Progenitor cell of endocrine pancreas (in vitro differentiated cells): ENCODE measurements around the gene STK32A. TPM values are rescaled to one million over a fixed set of nuclear protein-coding genes. Genes with fewer than 3 reads are reported as not detected.

Experiments used
- DNase-seq: peaks from one replicate; pipeline ENCODE4 v3.0.0; 2021; ENCODE audit warnings: low spot score; ENCODE audit not compliant: unreplicated experiment
- H3K27ac Mint-ChIP-seq: 2 replicates; pipeline ENCODE4 v1.8.0; 2021; ENCODE audit warnings: mild to moderate bottlenecking, moderate library complexity, mixed read lengths
- H3K27me3 Mint-ChIP-seq: 2 replicates; pipeline ENCODE4 v1.8.0; 2021; ENCODE audit warnings: mixed read lengths
- H3K36me3 Mint-ChIP-seq: 2 replicates; pipeline ENCODE4 v1.8.0; 2022; ENCODE audit warnings: mixed read lengths; ENCODE audit not compliant: insufficient read depth
- H3K4me1 Mint-ChIP-seq: 2 replicates; pipeline ENCODE4 v1.8.0; 2021; ENCODE audit warnings: low read depth, mixed read lengths
- H3K4me3 Mint-ChIP-seq: 2 replicates; pipeline ENCODE4 v1.8.0; 2021; ENCODE audit warnings: low read depth, mild to moderate bottlenecking, moderate library complexity, mixed read lengths
- H3K9me3 Mint-ChIP-seq: 2 replicates; pipeline ENCODE4 v1.8.0; 2021; ENCODE audit warnings: low read depth, mixed read lengths
- total RNA-seq: library from RNA; stranded (reverse); gene quantifications from 2 replicates; pipeline ENCODE4 v1.2.1, GENCODE V29; 2021
- TF ChIP-seq, protein P1 (sequence below): fragments of 200-600 bp; sonication (generic); IDR thresholded peaks from one replicate; pipeline ENCODE4 v1.5.0; 2021; ENCODE audit warnings: antibody characterized with exemption, mild to moderate bottlenecking; ENCODE audit not compliant: unreplicated experiment

The STK32A gene
- total RNA-seq, 1 donor from 2014 or later = 1.3 TPM

DNA sequence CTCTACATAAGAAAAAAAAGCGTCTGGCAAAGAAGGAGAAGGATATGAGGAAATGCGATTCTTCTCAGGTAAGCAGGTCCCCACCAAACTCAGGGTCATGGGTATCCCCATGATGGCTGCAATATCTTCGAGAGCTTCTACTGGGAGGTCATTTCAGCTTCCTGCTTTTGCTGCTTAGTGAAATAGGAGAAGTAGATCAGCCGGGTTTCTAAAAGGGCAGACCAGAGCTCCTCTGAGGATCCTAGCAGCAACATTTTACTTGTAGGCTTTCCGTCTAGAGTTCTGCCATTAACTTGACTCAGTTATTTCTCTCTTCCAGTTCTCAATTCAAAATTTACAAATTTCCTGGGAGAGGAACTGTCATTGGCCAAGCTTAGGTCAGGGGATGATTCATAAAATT is 140.3 kb downstream of the STK32A start:
- Mint-ChIP-seq H3K9me3 (no peaks in the 10 kb centered on the region), H3K27ac (no peak overlapping the region), H3K4me3 (no peak overlapping the region), H3K4me1 (no peaks in the 10 kb centered on the region), H3K27me3 (no peaks in the 10 kb centered on the region), H3K36me3 (no peaks in the 10 kb centered on the region)
- no peak for DNase-seq
- TF ChIP-seq, protein P1, sequence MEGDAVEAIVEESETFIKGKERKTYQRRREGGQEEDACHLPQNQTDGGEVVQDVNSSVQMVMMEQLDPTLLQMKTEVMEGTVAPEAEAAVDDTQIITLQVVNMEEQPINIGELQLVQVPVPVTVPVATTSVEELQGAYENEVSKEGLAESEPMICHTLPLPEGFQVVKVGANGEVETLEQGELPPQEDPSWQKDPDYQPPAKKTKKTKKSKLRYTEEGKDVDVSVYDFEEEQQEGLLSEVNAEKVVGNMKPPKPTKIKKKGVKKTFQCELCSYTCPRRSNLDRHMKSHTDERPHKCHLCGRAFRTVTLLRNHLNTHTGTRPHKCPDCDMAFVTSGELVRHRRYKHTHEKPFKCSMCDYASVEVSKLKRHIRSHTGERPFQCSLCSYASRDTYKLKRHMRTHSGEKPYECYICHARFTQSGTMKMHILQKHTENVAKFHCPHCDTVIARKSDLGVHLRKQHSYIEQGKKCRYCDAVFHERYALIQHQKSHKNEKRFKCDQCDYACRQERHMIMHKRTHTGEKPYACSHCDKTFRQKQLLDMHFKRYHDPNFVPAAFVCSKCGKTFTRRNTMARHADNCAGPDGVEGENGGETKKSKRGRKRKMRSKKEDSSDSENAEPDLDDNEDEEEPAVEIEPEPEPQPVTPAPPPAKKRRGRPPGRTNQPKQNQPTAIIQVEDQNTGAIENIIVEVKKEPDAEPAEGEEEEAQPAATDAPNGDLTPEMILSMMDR = no peak

DNA sequence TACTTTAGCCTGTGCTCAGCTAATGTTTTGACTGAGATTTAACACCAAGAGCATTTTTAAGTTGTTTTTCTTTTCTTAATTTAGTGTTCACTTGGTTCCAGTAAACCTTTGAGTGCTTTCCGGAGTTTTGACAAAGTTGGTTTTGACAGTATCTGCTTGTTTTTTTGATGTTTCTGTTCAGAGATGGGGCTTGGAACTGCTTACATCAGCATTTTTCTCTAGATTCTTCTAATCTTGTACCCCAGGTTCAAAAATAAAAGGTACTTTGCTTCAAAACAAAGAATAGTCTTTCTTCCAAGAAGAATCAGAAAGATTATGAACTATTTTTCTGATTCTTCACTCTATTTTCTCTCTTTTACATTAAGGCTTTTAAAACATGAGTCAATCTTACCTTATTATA is 142.9 kb downstream of the STK32A start:
- H3K27ac Mint-ChIP-seq = no peak overlapping the region
- H3K36me3 Mint-ChIP-seq = no peaks in the 10 kb centered on the region
- no peak overlapping the region for H3K4me3 Mint-ChIP-seq
- DNase-seq = no peak
- TF ChIP-seq, protein P1 = no peak
- H3K9me3 Mint-ChIP-seq = no peaks in the 10 kb centered on the region
- no peaks in the 10 kb centered on the region for H3K27me3 Mint-ChIP-seq
- H3K4me1 Mint-ChIP-seq = peaks cover 2% of the 10 kb centered on the region

DNA sequence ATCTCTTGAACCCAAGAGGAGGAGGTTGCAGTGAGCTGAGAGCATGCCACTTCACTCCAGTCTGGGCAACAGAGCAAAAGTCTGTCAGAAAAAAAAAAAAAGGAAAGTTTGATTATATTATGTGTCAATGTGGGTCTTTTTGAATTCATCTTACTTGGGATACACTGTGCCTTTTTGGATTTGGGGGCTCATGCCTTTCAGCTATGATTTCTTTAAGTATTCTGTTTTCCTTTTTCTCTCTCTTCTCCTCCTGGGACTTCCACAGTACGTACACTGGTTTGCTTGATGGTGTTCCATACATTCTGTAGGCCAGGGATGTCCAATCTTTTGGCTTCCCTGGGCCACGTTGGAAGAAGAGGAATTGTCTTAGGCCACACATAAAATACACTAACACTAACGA is 146.7 kb downstream of the STK32A start:
- Mint-ChIP-seq H3K4me3 (no peak overlapping the region), H3K27ac (no peak overlapping the region), H3K9me3 (no peaks in the 10 kb centered on the region), H3K36me3 (no peaks in the 10 kb centered on the region), H3K4me1 (peaks cover 5% of the 10 kb centered on the region), H3K27me3 (no peaks in the 10 kb centered on the region)
- TF ChIP-seq, protein P1 = no peak
- DNase-seq = no peak

DNA sequence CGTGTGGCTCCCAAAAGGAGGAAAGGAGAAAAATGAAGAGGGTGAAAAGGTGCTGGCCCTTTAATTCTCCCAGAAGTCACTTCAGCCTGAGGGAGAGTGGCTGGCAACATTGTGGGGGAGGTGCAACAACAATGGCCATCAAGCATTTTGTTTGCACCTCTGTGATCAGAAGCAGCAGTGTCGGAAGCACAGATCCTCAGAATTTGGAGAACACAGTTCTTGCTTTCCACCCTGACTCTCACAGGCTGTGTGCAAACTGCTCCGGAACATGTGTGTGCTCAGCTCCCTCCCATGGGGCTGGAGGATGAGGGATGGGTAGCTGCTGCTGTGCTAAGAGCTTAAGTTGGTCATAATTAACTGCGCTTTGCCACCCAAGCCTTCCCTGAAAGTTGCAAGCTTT is 147.9 kb downstream of the STK32A start:
- TF ChIP-seq, protein P1 = no peak
- Mint-ChIP-seq H3K36me3 (no peaks in the 10 kb centered on the region), H3K27me3 (no peaks in the 10 kb centered on the region), H3K27ac (peak overlapping the region; percentile 43), H3K4me3 (peak overlapping the region; percentile 65), H3K4me1 (peaks cover 5% of the 10 kb centered on the region), H3K9me3 (no peaks in the 10 kb centered on the region)
- DNase-seq = no peak

DNA sequence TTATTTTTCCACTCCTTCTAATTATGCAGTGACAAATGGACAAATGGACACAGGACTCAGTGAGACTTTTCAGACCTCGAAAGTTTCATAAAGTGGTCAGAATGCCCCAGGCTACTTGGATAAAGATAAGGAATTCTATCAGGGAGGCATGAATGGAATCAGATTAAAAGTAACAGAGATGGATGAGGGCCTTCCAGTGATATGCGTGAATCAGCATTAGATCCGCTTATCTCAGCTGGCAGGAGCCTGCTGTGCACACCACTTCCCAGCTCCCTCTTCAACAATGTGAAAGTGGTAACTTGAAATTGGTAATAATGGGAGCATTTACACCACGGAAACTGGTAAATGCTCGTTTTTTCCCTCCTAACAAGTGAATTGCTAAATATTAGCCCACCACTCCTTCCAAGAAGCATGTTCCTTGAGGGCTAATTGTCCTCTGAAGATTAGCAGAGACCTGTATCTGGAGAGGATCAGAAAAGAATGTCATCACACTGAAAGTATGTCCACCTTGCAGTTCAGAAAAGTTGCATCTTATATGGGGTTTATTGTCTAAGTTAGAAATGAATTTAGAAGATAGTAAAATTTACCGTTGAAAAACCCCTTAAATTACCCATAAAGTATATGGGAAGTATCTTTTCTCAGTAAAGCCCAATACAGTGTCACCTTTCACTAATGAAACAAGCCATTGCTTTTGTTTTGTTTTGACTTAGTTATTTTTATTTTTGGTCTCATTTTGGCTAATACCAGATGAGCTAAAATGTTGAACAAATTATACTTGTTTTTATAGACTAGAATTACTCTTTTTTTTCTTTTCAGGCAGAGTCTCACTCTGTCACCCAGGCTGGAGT is 149.7 kb downstream of the STK32A start:
- Mint-ChIP-seq H3K36me3 (no peaks in the 10 kb centered on the region), H3K4me3 (no peak overlapping the region), H3K27me3 (no peaks in the 10 kb centered on the region), H3K9me3 (no peaks in the 10 kb centered on the region), H3K27ac (no peak overlapping the region), H3K4me1 (peaks cover 5% of the 10 kb centered on the region)
- TF ChIP-seq, protein P1 = no peak
- DNase-seq = no peak
